NCI-H446 treated with DMSO at 0.1 percent for 48 hours (cell line): ENCODE data around the gene GDI2.
"Not testable (repeated sequence)": the region's sequence is repeated elsewhere in the genome, so short reads cannot be mapped to it uniquely, and the experiment has no call there.

Experiments
- DNase-seq: peaks from one replicate; lab custom pipeline; 2025; lab: John Stamatoyannopoulos, UW

GDI2 gene

GRCh38 chr10:5782174-5782573 is 31.1 kb downstream of the GDI2 start:
- DNase-seq = no peak

GRCh38 chr10:5779730-5780129 is 33.5 kb downstream of the GDI2 start:
- DNase-seq = no peak

GRCh38 chr10:5777758-5778157 is 35.5 kb downstream of the GDI2 start:
- not testable (repeated sequence) for DNase-seq

GRCh38 chr10:5776881-5777197 is 36.4 kb downstream of the GDI2 start:
- DNase-seq = peak; percentile 50

- DNase-seq = no peak
Measured at GRCh38 chr10:5776136-5776880, 36.9 kb downstream of the GDI2 start.

- no peak for DNase-seq
Measured at GRCh38 chr10:5775685-5776084, 37.5 kb downstream of the GDI2 start.

GRCh38 chr10:5774987-5775620 is 38.1 kb downstream of the GDI2 start:
- no peak for DNase-seq

GRCh38 chr10:5766189-5766588 is 47.0 kb downstream of the GDI2 start:
- DNase-seq = no peak

- DNase-seq = no peak
Measured at GRCh38 chr10:5765617-5766016, 47.6 kb downstream of the GDI2 start.

- DNase-seq = no peak
Measured at GRCh38 chr10:5764422-5765297, 48.6 kb downstream of the GDI2 start.

GRCh38 chr10:5762531-5762930 is 50.7 kb downstream of the GDI2 start:
- no peak for DNase-seq

GRCh38 chr10:5761220-5761619 is 52.0 kb downstream of the GDI2 start:
- DNase-seq = no peak

GRCh38 chr10:5760515-5760914 is 52.7 kb downstream of the GDI2 start:
- no peak for DNase-seq

- no peak for DNase-seq
Measured at GRCh38 chr10:5758927-5759326, 54.3 kb downstream of the GDI2 start.

GRCh38 chr10:5757766-5758517 is 55.3 kb downstream of the GDI2 start:
- no peak for DNase-seq

GRCh38 chr10:5752301-5752871 is 60.8 kb downstream of the GDI2 start:
- DNase-seq = no peak

GRCh38 chr10:5751601-5752253 is 61.5 kb downstream of the GDI2 start:
- no peak for DNase-seq

- DNase-seq = no peak
Measured at GRCh38 chr10:5748394-5748803, 64.8 kb downstream of the GDI2 start.

- DNase-seq = no peak
Measured at GRCh38 chr10:5746197-5746596, 67.0 kb downstream of the GDI2 start.

- DNase-seq = no peak
Measured at GRCh38 chr10:5744849-5745248, 68.4 kb downstream of the GDI2 start.

GRCh38 chr10:5743736-5744135 is 69.5 kb downstream of the GDI2 start:
- no peak for DNase-seq
